ENCODE results near the gene NPFFR2. TPM values are rescaled to one million over a fixed set of nuclear protein-coding genes. Genes with fewer than 3 reads are reported as not detected.

The NPFFR2 gene
- total and polyA plus RNA-seq, 2 experiments from 2014 or later, result 0.28 to 2.9 TPM

DNA sequence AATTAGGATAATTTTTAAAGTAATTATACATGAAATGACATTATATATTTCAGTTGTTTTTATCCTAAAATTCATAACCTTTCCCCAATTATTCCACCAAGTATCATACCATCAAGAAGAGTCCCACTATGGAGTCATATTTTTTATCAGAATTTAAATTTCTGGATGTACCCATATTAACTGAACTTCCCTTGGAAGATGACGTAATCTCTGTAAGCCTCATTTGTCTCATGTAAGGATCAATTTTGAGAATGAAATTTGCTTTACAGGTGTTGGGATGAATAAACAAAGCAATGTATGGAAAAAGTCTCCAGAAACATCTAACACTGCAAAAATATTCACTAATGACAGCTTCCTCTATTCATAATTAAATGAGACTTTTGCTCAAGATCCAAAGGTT, 147.5 kb downstream of the NPFFR2 start:
- H3K27ac Mint-ChIP-seq, result no peak overlapping the region
- Histone ChIP-seq H3K79me2 (replicated peaks; ENCODE audit: insufficient read depth) (no peaks in the 10 kb centered on the region), H3K27ac (ENCODE audit: low read depth) (no peak overlapping the region), H3K27me3 (ENCODE audit: insufficient read depth) (no peaks in the 10 kb centered on the region), H3K9me2 (ENCODE audit: insufficient read depth) (peaks cover 5% of the 10 kb centered on the region; the same call in 1 of the 2 replicates), H3K4me1 (ENCODE audit: insufficient read depth) (no peaks in the 10 kb centered on the region), H3F3A (replicated peaks; ENCODE audit: low read depth) (no peaks in the 10 kb centered on the region), H3K4me3 (no peak overlapping the region), H3K4me2 (no peak overlapping the region), H2AFZ (no peak overlapping the region), H4K20me1 (replicated peaks; ENCODE audit: insufficient read depth) (no peaks in the 10 kb centered on the region), H3K36me3 (ENCODE audit: insufficient read depth) (no peaks in the 10 kb centered on the region; the same call in 1 of the 2 replicates)
- H3K4me3 Mint-ChIP-seq, result no peak overlapping the region
- peaks cover 30% of the 10 kb centered on the region for H3K36me3 Mint-ChIP-seq (ENCODE audit: low read depth)
- H3K4me1 Mint-ChIP-seq, result no peaks in the 10 kb centered on the region
- DNase-seq (ENCODE audit: low spot score) (no peak), ATAC-seq (no peak)
- no peaks in the 10 kb centered on the region for H3K27me3 Mint-ChIP-seq (ENCODE audit: insufficient read depth, low read depth, poor library complexity)
- H3K9me3 Mint-ChIP-seq, result peaks cover 23% of the 10 kb centered on the region; the same call in 2 of the 3 replicates
- TF ChIP-seq JUNB (IDR thresholded peaks at IDR 0.05; ENCODE audit: unreplicated experiment), result no peak
- no peak for TF ChIP-seq CREB1 (CRISPR knock-in tag; IDR thresholded peaks at IDR 0.05; ENCODE audit: low read depth)
- no peak for TF ChIP-seq POLR2AphosphoS5 (IDR thresholded peaks at IDR 0.05; ENCODE audit: low read depth)
- no peak for TF ChIP-seq ZNF331 (CRISPR knock-in tag; IDR thresholded peaks at IDR 0.05; ENCODE audit: low read depth)
- TF ChIP-seq EZH2phosphoT487 (IDR thresholded peaks at IDR 0.05; ENCODE audit: unreplicated experiment), result no peak
- no peak for TF ChIP-seq NANOG (IDR thresholded peaks at IDR 0.05; ENCODE audit: borderline replicate concordance)
- TF ChIP-seq EZH2 (IDR thresholded peaks at IDR 0.05; ENCODE audit: low read depth, unreplicated experiment), result no peak
- TF ChIP-seq, protein P1, sequence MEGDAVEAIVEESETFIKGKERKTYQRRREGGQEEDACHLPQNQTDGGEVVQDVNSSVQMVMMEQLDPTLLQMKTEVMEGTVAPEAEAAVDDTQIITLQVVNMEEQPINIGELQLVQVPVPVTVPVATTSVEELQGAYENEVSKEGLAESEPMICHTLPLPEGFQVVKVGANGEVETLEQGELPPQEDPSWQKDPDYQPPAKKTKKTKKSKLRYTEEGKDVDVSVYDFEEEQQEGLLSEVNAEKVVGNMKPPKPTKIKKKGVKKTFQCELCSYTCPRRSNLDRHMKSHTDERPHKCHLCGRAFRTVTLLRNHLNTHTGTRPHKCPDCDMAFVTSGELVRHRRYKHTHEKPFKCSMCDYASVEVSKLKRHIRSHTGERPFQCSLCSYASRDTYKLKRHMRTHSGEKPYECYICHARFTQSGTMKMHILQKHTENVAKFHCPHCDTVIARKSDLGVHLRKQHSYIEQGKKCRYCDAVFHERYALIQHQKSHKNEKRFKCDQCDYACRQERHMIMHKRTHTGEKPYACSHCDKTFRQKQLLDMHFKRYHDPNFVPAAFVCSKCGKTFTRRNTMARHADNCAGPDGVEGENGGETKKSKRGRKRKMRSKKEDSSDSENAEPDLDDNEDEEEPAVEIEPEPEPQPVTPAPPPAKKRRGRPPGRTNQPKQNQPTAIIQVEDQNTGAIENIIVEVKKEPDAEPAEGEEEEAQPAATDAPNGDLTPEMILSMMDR (conservative IDR thresholded peaks at IDR 0.05; ENCODE audit: low read depth in 2 of 2), result no peak
- TF ChIP-seq, protein P2, sequence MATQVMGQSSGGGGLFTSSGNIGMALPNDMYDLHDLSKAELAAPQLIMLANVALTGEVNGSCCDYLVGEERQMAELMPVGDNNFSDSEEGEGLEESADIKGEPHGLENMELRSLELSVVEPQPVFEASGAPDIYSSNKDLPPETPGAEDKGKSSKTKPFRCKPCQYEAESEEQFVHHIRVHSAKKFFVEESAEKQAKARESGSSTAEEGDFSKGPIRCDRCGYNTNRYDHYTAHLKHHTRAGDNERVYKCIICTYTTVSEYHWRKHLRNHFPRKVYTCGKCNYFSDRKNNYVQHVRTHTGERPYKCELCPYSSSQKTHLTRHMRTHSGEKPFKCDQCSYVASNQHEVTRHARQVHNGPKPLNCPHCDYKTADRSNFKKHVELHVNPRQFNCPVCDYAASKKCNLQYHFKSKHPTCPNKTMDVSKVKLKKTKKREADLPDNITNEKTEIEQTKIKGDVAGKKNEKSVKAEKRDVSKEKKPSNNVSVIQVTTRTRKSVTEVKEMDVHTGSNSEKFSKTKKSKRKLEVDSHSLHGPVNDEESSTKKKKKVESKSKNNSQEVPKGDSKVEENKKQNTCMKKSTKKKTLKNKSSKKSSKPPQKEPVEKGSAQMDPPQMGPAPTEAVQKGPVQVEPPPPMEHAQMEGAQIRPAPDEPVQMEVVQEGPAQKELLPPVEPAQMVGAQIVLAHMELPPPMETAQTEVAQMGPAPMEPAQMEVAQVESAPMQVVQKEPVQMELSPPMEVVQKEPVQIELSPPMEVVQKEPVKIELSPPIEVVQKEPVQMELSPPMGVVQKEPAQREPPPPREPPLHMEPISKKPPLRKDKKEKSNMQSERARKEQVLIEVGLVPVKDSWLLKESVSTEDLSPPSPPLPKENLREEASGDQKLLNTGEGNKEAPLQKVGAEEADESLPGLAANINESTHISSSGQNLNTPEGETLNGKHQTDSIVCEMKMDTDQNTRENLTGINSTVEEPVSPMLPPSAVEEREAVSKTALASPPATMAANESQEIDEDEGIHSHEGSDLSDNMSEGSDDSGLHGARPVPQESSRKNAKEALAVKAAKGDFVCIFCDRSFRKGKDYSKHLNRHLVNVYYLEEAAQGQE (IDR thresholded peaks at IDR 0.05; ENCODE audit: unreplicated experiment), result no peak
- TF ChIP-seq, protein P3, sequence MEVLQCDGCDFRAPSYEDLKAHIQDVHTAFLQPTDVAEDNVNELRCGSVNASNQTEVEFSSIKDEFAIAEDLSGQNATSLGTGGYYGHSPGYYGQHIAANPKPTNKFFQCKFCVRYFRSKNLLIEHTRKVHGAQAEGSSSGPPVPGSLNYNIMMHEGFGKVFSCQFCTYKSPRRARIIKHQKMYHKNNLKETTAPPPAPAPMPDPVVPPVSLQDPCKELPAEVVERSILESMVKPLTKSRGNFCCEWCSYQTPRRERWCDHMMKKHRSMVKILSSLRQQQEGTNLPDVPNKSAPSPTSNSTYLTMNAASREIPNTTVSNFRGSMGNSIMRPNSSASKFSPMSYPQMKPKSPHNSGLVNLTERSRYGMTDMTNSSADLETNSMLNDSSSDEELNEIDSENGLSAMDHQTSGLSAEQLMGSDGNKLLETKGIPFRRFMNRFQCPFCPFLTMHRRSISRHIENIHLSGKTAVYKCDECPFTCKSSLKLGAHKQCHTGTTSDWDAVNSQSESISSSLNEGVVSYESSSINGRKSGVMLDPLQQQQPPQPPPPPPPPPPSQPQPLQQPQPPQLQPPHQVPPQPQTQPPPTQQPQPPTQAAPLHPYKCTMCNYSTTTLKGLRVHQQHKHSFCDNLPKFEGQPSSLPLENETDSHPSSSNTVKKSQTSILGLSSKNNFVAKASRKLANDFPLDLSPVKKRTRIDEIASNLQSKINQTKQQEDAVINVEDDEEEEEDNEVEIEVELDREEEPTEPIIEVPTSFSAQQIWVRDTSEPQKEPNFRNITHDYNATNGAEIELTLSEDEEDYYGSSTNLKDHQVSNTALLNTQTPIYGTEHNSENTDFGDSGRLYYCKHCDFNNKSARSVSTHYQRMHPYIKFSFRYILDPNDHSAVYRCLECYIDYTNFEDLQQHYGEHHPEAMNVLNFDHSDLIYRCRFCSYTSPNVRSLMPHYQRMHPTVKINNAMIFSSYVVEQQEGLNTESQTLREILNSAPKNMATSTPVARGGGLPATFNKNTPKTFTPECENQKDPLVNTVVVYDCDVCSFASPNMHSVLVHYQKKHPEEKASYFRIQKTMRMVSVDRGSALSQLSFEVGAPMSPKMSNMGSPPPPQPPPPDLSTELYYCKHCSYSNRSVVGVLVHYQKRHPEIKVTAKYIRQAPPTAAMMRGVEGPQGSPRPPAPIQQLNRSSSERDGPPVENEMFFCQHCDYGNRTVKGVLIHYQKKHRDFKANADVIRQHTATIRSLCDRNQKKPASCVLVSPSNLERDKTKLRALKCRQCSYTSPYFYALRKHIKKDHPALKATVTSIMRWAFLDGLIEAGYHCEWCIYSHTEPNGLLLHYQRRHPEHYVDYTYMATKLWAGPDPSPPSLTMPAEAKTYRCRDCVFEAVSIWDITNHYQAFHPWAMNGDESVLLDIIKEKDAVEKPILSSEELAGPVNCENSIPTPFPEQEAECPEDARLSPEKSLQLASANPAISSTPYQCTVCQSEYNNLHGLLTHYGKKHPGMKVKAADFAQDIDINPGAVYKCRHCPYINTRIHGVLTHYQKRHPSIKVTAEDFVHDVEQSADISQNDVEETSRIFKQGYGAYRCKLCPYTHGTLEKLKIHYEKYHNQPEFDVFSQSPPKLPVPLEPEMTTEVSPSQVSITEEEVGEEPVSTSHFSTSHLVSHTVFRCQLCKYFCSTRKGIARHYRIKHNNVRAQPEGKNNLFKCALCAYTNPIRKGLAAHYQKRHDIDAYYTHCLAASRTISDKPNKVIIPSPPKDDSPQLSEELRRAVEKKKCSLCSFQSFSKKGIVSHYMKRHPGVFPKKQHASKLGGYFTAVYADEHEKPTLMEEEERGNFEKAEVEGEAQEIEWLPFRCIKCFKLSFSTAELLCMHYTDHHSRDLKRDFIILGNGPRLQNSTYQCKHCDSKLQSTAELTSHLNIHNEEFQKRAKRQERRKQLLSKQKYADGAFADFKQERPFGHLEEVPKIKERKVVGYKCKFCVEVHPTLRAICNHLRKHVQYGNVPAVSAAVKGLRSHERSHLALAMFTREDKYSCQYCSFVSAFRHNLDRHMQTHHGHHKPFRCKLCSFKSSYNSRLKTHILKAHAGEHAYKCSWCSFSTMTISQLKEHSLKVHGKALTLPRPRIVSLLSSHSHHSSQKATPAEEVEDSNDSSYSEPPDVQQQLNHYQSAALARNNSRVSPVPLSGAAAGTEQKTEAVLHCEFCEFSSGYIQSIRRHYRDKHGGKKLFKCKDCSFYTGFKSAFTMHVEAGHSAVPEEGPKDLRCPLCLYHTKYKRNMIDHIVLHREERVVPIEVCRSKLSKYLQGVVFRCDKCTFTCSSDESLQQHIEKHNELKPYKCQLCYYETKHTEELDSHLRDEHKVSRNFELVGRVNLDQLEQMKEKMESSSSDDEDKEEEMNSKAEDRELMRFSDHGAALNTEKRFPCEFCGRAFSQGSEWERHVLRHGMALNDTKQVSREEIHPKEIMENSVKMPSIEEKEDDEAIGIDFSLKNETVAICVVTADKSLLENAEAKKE (CRISPR knock-in tag; IDR thresholded peaks at IDR 0.05), result no peak
- no peak for TF ChIP-seq ZNF114 (CRISPR knock-in tag; IDR thresholded peaks at IDR 0.05)
- TF ChIP-seq STAT1 (IDR thresholded peaks at IDR 0.05; ENCODE audit: unreplicated experiment), result no peak

All from GM23338 (cell line).